ENCODE results near the gene SMARCA1.

GRCh38 chrX:129524250-129524850 is 1.1 kb upstream of the SMARCA1 start:
- TF ChIP-seq CTCF (conservative IDR thresholded peaks at IDR 0.05; ENCODE audit: low read depth, low read length): no peak
- no peak for TF ChIP-seq EZH2 (IDR thresholded peaks at IDR 0.05; ENCODE audit: borderline replicate concordance, low read depth, low read length, poor library complexity, severe bottlenecking)

Data from A673 (cell line).